ENCODE measurements around the gene CDH15. TPM values are rescaled to one million over a fixed set of nuclear protein-coding genes. Genes with fewer than 3 reads are reported as not detected.
A peak's percentile ranks its signal among the peaks of the same experiment; 100 is the strongest.

Gene CDH15
- polyA plus RNA-seq, 1 donor = 1.1 TPM

DNA sequence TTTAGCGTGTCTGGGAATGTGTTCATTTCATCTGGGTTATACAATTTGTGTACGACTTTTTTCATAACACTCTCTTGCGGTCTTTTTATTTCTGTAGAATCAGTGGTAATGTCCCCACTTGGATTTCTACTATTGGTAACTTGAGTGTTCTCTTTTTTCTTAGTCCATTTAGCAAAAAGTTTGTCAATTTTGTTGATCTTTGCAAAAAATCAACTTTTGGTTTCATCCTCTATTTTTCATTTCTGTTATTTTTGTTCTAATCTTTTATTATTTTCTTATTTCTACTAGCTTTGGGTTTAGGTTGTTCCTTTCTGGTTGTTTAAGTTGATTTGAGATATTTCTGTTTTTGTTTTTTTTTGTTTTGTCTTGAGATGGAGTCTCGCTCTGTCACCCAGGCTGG, 36.4 kb downstream of the CDH15 start:
- no peaks in the 10 kb centered on the region for H3K4me1 ChIP-seq (ENCODE audit: control insufficient read depth, insufficient read depth, low read length)
- WGBS (ENCODE audit: insufficient coverage, low lambda C conversion rate) = 80% methylated on average over 1 of the region's 4 CpGs
- no peaks in the 10 kb centered on the region for H3K36me3 ChIP-seq (ENCODE audit: control insufficient read depth, insufficient read depth, low read length)

DNA sequence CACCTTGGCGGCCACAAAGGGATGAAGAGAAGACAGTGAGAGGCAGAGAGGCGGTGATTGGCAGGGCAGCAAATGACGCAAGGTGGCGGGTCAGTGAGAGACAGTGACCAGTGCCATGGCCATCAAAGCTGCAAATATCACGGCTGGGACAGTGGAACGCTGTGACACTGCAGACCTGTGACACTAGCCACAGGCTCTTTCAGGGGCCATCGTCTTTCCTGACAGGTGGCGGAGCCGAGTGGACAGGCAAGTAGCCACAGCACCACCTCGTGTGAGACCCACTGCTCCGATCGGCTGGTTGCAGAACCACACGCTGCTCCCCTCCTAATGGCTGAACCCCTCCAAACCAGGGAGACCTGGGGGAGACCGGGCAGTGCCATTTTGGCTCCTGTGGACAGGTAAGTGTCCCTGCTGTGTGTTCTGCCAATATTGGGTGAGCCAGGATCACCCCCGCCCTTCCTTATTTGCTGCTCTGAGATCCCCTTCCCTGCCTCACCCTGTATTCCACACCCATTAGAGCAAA, 38.0 kb downstream of the CDH15 start:
- DNase-seq = no peak
- Histone ChIP-seq H3K27ac (ENCODE audit: low read length) (no peak overlapping the region), H3K4me3 (ENCODE audit: low read length) (no peak overlapping the region), H3K4me1 (ENCODE audit: control insufficient read depth, insufficient read depth, low read length) (no peaks in the 10 kb centered on the region), H3K36me3 (ENCODE audit: control insufficient read depth, insufficient read depth, low read length) (no peaks in the 10 kb centered on the region), H3K27me3 (ENCODE audit: control insufficient read depth, insufficient read depth, low read length) (peaks cover 5% of the 10 kb centered on the region), H3K9me3 (ENCODE audit: control insufficient read depth, low read depth, low read length) (no peaks in the 10 kb centered on the region)
- no CpG with 5 or more reads among the region's 15 CpGs for WGBS (ENCODE audit: insufficient coverage, low lambda C conversion rate)

More for the DNA sequence above, 36.4 kb downstream of the CDH15 start:
- Histone ChIP-seq H3K9me3 (ENCODE audit: control insufficient read depth, low read depth, low read length) (no peaks in the 10 kb centered on the region), H3K27ac (ENCODE audit: low read length) (no peak overlapping the region), H3K27me3 (ENCODE audit: control insufficient read depth, insufficient read depth, low read length) (peaks cover 15% of the 10 kb centered on the region), H3K4me3 (ENCODE audit: low read length) (no peak overlapping the region)
- no peak for DNase-seq

DNA sequence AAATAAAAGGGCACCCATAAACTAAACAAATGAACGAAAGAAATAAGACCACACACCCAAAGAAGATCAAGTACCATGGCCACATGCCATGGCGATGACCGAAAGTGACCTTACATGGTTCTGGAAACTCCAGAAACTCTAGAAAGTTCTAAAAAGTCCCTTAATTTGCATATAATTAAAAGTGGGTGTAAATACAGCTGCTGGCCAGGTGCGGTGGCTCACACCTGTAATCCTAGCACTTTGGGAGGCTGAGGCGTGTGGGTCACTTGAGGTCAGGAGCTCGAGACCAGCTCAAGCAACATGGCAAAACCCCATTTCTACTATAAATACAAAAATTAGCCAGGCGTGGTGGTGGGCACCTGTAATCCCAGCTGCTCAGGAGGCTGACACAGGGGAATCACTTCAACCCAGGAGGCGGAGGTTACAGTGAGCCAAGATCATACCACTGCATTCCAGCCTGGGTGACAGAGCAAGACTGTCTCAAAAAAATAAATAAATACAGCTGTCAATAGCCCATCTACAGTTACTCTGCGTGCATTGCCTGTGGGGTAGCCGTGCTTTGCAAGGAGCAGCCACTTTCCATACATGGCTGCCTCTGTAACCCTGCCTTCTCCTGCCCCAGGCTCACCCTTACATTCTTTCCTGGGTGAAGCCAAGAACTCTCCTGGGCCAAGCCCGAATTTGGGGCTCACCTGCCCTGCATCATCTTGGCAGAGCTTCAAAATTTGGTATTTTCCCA, 38.8 kb downstream of the CDH15 start:
- WGBS (ENCODE audit: insufficient coverage, low lambda C conversion rate) = 100% methylated on average over 1 of the region's 11 CpGs

DNA sequence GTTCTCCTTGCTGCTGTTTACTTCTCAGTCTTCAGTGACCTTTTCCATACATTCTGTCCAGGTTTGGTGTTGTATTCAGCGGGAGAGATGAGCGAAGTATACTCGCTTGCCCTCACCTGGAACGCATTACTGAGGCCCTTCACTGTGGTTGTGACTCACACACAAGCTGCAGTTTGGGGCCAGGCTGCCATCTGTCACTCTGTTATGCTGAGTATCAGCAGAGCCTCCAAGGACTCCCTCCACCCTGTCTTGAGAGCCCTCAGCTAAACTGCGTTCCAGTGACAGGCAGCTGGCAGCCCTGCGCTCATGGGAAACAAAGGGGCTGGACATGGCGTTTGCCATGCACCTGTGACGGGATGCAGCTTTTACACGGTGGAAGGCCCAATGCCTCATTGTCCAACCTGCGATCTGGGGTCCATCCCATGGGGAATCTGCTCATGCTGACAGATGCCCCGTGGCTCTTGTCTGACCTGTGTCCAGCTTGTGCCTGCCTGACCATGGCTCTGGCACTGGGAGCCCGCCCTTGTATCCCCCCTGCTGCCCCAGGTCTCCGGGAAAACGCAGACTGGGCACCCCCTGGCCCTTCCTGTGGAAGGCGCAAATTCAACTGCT, 39.5 kb downstream of the CDH15 start:
- H3K27ac ChIP-seq (ENCODE audit: low read length) = no peak overlapping the region

More for the DNA sequence above, 38.8 kb downstream of the CDH15 start:
- Histone ChIP-seq H3K4me1 (ENCODE audit: control insufficient read depth, insufficient read depth, low read length) (no peaks in the 10 kb centered on the region), H3K27ac (ENCODE audit: low read length) (no peak overlapping the region), H3K27me3 (ENCODE audit: control insufficient read depth, insufficient read depth, low read length) (peaks cover 2% of the 10 kb centered on the region), H3K36me3 (ENCODE audit: control insufficient read depth, insufficient read depth, low read length) (no peaks in the 10 kb centered on the region), H3K4me3 (ENCODE audit: low read length) (no peak overlapping the region), H3K9me3 (ENCODE audit: control insufficient read depth, low read depth, low read length) (no peaks in the 10 kb centered on the region)
- DNase-seq = no peak

DNA sequence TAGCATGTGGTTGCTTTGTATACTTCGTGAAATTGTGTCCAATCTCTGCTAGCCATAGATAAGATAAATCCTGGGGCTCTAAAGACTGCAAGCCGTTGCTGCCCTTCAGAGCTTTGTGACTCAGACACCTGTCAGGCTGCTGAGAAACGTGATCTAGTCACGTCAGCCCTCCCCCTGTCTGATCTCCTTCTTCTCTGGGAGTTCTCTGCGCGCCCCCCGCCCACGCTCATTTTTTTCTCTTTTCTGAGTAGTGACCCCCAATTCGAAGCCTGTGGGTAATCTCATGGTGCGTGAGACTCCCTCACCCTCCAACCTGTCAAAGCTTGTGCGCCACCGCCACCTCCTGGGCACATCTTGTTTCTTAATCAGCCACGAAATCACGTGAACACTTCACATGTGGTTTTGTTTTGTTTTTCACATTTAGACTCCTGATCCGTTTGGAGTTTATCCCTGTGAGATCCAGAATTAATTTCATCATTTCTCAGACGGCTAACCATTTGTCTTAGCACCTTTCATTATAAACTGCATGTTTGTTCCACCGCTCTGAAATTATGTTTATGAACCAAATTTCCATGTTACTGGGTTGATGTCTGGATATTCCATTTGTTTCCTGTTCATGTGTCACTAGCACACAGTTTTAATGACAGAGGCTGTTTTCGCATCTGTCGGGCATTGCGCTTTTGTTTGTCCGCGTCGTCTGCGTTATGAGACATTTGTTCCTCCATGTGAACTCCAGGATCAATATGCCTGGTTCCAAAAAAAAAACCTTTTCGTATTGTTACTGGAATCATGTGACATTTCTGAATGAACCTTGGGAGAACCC, 45.0 kb downstream of the CDH15 start:
- peak; percentile 67 to 86 for DNase-seq
- H3K4me1 ChIP-seq (ENCODE audit: control insufficient read depth, insufficient read depth, low read length) = peaks cover 7% of the 10 kb centered on the region
- peak overlapping the region; percentile 72 for H3K4me3 ChIP-seq (ENCODE audit: low read length)
- peak overlapping the region; percentile 87 for H3K27ac ChIP-seq (ENCODE audit: low read length)
- H3K27me3 ChIP-seq (ENCODE audit: control insufficient read depth, insufficient read depth, low read length) = no peaks in the 10 kb centered on the region
- H3K9me3 ChIP-seq (ENCODE audit: control insufficient read depth, low read depth, low read length) = no peaks in the 10 kb centered on the region
- H3K36me3 ChIP-seq (ENCODE audit: control insufficient read depth, insufficient read depth, low read length) = peaks cover 8% of the 10 kb centered on the region
- WGBS (ENCODE audit: insufficient coverage, low lambda C conversion rate) = 8% methylated on average over 4 of the region's 25 CpGs

More for the DNA sequence above, 39.5 kb downstream of the CDH15 start:
- Histone ChIP-seq H3K4me1 (ENCODE audit: control insufficient read depth, insufficient read depth, low read length) (no peaks in the 10 kb centered on the region), H3K9me3 (ENCODE audit: control insufficient read depth, low read depth, low read length) (no peaks in the 10 kb centered on the region), H3K4me3 (ENCODE audit: low read length) (no peak overlapping the region), H3K36me3 (ENCODE audit: control insufficient read depth, insufficient read depth, low read length) (no peaks in the 10 kb centered on the region), H3K27me3 (ENCODE audit: control insufficient read depth, insufficient read depth, low read length) (peaks cover 2% of the 10 kb centered on the region)
- no CpG with 5 or more reads among the region's 15 CpGs for WGBS (ENCODE audit: insufficient coverage, low lambda C conversion rate)
- no peak for DNase-seq

DNA sequence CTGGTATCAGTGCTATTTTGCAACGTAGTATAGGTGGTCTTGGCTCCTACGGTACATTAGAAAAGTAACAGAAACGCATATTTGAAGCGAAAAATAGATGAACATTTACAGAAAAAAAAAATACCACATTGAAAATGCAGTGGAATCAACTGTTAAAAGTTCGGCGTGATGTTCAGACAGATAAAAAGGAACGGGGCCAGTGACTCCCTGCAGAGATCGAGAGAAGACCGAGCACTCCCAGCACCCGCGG, 45.5 kb downstream of the CDH15 start:
- WGBS (ENCODE audit: insufficient coverage, low lambda C conversion rate) = 0% methylated on average over 2 of the region's 11 CpGs
- Histone ChIP-seq H3K36me3 (ENCODE audit: control insufficient read depth, insufficient read depth, low read length) (peaks cover 13% of the 10 kb centered on the region), H3K4me1 (ENCODE audit: control insufficient read depth, insufficient read depth, low read length) (peaks cover 7% of the 10 kb centered on the region), H3K9me3 (ENCODE audit: control insufficient read depth, low read depth, low read length) (no peaks in the 10 kb centered on the region), H3K27ac (ENCODE audit: low read length) (peak overlapping the region; percentile 87), H3K27me3 (ENCODE audit: control insufficient read depth, insufficient read depth, low read length) (no peaks in the 10 kb centered on the region), H3K4me3 (ENCODE audit: low read length) (peak overlapping the region; percentile 72)
- no peak for DNase-seq

DNA sequence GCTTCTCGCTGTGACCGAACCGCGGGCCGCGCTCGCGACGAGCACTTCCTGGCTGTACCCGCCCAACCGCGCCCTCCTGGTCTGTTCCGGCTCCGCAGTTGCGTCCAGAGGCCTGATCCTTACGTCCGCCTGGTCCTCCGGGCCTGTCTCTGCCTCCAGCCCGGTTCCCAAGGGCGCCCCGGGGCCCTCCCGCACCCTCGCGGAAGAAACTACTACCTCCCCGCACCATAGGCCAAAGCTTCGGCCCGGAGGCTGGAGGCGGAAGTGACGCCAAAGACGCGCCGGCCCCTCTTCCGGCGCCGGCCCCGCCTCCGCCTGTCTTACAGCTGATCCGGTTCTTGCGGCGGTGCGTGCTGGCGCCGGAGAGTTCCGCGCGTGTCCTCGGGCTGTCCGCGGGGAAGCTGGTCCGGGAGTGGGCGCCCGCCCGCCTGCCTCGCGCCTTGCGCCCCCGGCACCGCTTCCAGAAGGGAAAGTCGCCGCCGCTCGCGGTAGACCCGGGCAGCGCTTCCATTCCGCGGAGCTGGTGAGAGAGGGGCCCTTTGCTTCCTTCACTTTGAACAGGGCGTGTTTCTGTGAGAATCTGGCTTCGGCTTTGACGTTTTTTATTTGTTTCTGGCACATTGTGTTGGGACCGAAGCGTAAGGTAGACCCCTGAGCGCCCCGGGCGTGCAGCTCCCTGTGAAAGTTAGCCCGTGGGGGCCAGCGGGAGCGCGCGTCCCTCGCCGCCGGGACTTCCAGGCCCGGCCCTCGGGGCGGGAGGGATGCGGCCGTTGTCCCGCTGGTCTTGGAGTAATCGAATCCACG, 46.0 kb downstream of the CDH15 start, which contains the start of gene ZNF778:
ZNF778 (plus strand) TSS at position 316 of the 804 bp plus-strand sequence. CDS start 3,425 bp downstream, outside the sequence.
- Histone ChIP-seq H3K4me3 (ENCODE audit: low read length) (peak within 1 kb of the TSS; percentile 72), H3K36me3 (ENCODE audit: control insufficient read depth, insufficient read depth, low read length) (peaks cover 17% of the 10 kb centered on the region), H3K4me1 (ENCODE audit: control insufficient read depth, insufficient read depth, low read length) (peaks cover 7% of the 10 kb centered on the region), H3K9me3 (ENCODE audit: control insufficient read depth, low read depth, low read length) (no peaks in the 10 kb centered on the region), H3K27ac (ENCODE audit: low read length) (peak within 1 kb of the TSS; percentile 87), H3K27me3 (ENCODE audit: control insufficient read depth, insufficient read depth, low read length) (no peaks in the 10 kb centered on the region)
- peak; percentile 85 to 92 for DNase-seq
- WGBS (ENCODE audit: insufficient coverage, low lambda C conversion rate) = no CpG with 5 or more reads among the region's 91 CpGs

DNA sequence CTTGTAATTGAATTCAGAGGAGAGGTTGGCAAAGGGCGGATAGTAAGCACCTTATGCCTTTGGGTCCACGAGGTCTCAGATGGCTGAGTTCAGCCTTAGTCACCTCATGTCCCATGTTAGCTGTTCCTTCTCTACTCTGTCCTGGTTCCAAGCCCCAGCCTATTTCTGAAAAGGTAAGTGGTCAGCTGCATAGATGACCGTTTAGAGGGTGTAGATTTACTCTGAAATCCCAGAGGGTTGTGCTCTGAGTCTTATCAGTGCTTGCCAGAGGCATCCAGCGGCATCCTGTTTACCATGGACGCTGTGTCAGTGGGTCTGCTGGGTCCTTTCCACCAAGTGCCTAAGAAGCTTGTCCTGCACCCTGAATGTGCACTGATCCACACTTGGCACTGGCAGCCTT, 47.8 kb downstream of the CDH15 start:
- no CpG with 5 or more reads among the region's 5 CpGs for WGBS (ENCODE audit: insufficient coverage, low lambda C conversion rate)
- Histone ChIP-seq H3K27me3 (ENCODE audit: control insufficient read depth, insufficient read depth, low read length) (no peaks in the 10 kb centered on the region), H3K36me3 (ENCODE audit: control insufficient read depth, insufficient read depth, low read length) (peaks cover 35% of the 10 kb centered on the region), H3K27ac (ENCODE audit: low read length) (no peak overlapping the region), H3K4me3 (ENCODE audit: low read length) (no peak overlapping the region), H3K4me1 (ENCODE audit: control insufficient read depth, insufficient read depth, low read length) (peaks cover 7% of the 10 kb centered on the region), H3K9me3 (ENCODE audit: control insufficient read depth, low read depth, low read length) (no peaks in the 10 kb centered on the region)
- DNase-seq = no peak

DNA sequence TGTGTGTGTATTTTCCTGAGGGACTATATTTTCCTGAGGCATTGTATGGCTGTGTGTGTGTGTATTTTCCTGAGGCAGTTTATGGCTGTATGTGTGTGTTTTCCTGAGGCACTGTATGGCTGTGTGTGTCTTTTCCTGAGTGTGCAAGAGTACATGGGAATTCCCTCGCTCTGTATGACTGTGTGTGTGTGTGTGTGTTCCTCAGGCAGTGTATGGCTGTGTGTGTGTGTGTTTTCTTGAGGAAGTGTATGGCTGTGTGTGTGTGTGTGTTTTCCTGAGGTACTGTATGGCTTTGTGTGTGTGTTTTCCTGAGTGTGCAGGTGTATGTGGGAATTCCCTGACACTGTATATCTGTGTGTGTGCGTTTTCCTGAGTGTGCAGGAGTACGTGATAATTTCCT, 50.1 kb downstream of the CDH15 start:
- H3K9me3 ChIP-seq (ENCODE audit: control insufficient read depth, low read depth, low read length) = peaks cover 5% of the 10 kb centered on the region
- H3K4me1 ChIP-seq (ENCODE audit: control insufficient read depth, insufficient read depth, low read length) = peaks cover 5% of the 10 kb centered on the region
- no peak overlapping the region for H3K27ac ChIP-seq (ENCODE audit: low read length)
- H3K36me3 ChIP-seq (ENCODE audit: control insufficient read depth, insufficient read depth, low read length) = peaks cover 55% of the 10 kb centered on the region
- H3K4me3 ChIP-seq (ENCODE audit: low read length) = no peak overlapping the region
- no peak for DNase-seq
- H3K27me3 ChIP-seq (ENCODE audit: control insufficient read depth, insufficient read depth, low read length) = no peaks in the 10 kb centered on the region
- WGBS (ENCODE audit: insufficient coverage, low lambda C conversion rate) = no CpG with 5 or more reads among the region's 3 CpGs

DNA sequence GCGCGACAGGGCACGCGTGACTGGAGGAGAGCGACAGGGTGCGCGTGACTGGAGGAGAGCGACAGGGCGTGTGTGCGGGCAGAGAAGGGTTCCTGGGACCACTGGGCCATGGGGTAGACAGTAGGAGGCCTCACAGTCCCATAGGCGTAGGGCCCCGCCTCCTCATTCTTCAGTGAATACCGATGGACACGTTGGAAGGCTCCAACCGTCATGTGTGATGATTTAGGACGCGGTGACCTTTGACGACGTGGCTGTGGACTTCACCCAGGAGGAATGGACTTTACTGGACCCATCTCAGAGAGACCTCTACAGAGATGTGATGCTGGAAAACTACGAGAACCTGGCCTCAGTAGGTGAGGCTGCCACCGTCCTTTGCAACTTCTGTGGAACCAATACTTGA, 51.4 kb downstream of the CDH15 start:
- H3K4me3 ChIP-seq (ENCODE audit: low read length) = no peak overlapping the region
- peaks cover 18% of the 10 kb centered on the region for H3K9me3 ChIP-seq (ENCODE audit: control insufficient read depth, low read depth, low read length)
- WGBS (ENCODE audit: insufficient coverage, low lambda C conversion rate) = no CpG with 5 or more reads among the region's 21 CpGs
- no peak for DNase-seq
- H3K36me3 ChIP-seq (ENCODE audit: control insufficient read depth, insufficient read depth, low read length) = peaks cover 68% of the 10 kb centered on the region
- peaks cover 3% of the 10 kb centered on the region for H3K4me1 ChIP-seq (ENCODE audit: control insufficient read depth, insufficient read depth, low read length)
- no peak overlapping the region for H3K27ac ChIP-seq (ENCODE audit: low read length)
- no peaks in the 10 kb centered on the region for H3K27me3 ChIP-seq (ENCODE audit: control insufficient read depth, insufficient read depth, low read length)
